NCI-H2227 treated with DMSO at 0.1 percent for 48 hours (cell line): ENCODE data around the gene PERP.
"Not testable (repeated sequence)": the region's sequence is repeated elsewhere in the genome, so short reads cannot be mapped to it uniquely, and the experiment has no call there.

ENCODE experiments used
- DNase-seq: peaks from one replicate; lab custom pipeline; 2025; lab: John Stamatoyannopoulos, UW

The PERP gene

DNA sequence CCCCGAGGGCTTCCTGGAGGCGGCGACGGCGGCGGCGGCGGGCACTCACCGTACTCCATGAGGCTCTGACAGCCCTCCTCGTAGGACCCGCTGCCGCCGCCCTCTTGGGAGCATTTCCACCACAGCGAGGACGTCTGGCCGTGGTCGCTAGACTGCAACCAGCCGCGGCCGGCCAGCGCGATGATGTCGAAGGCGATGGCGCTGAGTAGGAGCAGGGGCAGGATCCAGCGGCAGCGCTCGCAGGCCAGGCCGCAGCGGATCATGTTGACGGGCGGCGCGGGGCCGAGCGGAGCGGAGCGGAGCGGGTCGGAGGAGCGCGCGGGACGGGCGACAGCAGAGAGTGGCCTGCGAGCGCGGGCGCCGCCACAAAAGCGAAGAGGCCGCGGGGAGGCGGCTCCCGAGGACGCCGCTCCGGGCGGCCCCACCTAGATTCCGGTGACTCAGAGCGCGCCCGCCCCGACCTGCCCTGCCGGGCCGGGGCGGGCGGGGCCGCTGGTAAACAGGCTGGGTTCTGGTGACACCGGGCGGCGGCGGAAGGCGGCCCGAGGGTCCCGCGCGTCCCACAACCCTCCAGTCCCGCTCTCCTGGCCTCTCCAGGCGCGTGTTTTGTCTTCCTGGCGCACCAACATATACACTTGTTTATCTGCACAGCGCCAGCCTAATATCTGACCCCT is at the start of gene PERP:
Gene PERP (minus strand): TSS at position 342 of the 674 bp plus-strand sequence. CDS start 79 bp downstream, at position 263.
- no peak for DNase-seq

DNA sequence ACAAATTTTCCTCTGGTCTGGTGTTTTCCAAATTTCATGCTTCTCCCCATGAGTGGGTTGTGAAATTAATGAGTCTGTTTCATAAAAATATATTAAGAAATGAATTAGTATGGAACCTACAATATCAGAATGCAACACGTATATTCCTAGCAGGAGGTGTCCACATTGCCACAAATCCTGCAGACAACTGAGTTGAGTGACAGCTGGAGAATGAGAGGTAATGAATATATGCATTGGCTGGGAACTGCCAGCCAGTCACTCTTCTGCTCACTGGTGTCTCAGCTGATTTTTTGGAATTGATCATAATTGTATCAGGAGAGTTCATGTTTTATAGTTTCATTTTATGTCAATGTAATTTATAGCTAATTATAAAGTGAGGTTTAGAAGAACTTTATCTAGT is 48.2 kb upstream of the PERP start:
- no peak for DNase-seq

- DNase-seq = no peak
These were observed 39.3 kb upstream of the PERP start for GRCh38 chr6:138146544-138146943.

DNA sequence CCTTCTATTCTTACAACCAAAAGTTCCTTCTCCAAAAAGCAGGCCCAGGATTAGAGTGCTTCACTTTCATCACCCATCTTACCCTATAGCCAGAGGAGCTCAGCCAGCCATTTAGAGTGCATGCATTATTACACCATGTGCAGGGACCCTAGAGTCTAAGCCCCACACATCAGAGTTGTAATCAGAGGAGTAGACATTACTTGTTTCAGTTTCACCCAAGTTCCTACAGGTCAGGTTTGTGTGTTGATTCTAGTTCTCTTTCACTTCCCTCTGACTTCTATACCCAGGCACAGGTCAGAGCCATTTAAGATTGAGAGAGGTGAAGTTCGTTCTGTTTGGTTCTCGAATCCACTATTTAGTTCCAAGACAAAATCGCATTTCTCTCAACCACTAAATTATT is 38.2 kb upstream of the PERP start:
- no peak for DNase-seq

DNA sequence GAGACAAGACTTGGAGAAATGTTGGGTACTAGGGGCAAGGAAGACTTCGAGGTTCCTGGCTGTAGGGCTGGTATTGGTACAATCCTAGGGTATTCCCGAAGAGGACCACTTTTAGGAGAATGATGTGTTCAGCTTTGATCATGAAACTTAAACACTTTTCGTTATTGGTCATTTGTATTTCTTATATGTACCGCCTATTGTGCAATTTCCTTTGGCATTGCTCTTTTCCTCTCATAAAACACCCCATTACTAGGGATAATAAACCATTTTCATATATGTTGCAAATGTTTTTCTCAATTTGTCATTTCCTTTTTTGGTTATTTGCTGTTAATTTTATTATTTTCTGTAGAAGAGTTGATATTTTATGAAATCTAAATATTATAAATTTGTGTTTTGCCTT is 35.6 kb upstream of the PERP start:
- no peak for DNase-seq

GRCh38 chr6:138129190-138129589 is 22.0 kb upstream of the PERP start:
- no peak for DNase-seq

GRCh38 chr6:138128096-138128495 is 20.9 kb upstream of the PERP start:
- no peak for DNase-seq

GRCh38 chr6:138124096-138124495 is 16.9 kb upstream of the PERP start:
- no peak for DNase-seq

- no peak for DNase-seq
These were observed 12.8 kb upstream of the PERP start for GRCh38 chr6:138119976-138120375.

- DNase-seq = not testable (repeated sequence)
These were observed 12.0 kb upstream of the PERP start for GRCh38 chr6:138119229-138119628.

DNA sequence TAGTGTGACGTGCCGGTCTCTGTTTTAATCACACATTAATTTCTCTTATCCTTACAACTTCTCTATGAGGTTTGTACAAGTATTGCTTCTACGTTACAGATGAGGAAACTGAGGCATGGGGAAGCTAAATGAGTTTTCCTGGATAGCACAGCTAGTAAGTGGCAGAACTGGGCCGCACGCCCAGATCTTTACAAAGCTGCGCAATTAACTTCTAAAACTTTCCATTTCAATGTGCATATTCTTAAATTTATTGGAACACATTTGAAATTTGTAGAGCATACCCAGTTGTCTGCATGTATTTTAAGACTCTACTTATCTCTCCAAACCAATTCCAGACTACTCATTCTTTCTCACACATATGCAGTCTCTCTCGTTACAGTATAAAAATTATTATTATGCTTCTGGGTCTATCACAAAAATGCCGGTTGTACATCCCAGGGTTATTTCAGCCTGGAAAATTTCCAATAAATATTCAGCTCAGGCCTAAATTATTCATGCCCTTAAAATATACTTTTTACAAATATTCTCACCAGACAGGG is 10.2 kb upstream of the PERP start:
- DNase-seq = no peak

DNA sequence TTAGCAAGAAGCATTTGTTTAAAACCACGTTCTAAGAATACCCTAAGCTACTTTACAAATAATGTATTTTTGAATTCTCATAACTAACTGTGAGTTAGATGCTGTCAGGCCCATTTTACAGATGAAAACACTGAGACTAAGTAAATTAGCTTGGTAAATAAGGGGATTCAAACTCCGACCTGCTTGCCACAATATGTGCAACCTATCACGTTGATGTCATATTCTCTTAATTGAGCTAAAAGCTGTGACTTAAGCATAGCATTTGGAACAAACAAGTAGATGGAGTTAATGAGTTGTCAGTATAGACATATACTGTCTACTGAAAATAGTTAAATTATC is 9.4 kb upstream of the PERP start:
- no peak for DNase-seq

DNA sequence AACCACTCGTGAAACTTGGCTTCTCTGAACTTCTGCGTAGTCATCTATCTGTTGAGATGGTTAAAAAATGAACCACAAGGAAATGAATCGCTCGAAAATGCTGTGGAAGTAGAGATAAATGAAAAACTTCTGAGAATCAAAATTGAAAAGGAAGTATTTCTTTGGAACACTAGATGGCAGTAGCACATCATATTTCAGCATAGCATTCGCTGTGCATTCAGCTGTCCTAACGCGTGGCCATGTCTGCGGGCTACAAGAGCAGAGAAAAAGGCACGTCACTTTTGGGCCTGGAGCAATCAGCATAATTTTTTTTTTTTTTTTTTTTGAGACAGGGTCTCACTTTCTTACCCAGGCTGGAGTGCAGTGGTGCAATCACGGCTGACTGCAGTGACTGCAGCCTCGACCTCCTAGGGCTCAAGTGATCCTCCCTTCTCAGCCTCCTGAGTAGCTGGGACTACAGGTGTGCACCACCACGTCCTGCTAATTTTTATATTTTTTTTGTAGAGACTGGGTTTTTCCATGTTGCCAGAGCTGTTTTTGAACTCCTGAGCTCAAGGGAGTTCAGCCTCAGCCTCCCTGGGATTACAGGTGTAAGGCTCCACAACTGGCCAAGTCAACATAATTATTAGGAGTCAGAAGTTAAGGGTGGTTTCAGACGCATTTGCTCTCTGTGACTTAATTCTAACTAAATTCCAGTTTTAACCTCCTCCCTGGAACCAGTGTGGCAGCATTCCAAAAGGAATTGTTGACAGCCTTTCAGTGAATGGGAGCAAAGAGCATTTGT is 8.8 kb upstream of the PERP start:
- peak; percentile 15 for DNase-seq

DNA sequence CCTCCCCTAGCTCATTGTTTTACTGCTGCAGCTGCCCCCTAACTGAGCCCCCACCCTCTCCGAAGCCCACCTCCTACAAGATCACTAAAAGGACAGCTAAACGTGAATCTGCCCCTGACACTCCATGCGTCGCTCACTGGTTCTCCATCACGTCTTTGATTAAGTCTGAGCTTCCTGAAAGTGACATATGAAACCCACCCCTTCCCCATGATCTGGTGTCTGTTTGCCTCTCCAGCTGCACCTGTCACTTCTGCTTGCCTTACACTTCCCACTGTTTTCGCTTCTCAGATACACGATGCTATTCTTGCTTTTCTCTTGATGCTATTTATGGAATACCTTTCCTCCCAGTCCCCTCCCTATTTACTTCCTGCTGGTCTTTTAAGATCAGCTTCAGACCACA is 8.0 kb upstream of the PERP start:
- no peak for DNase-seq

DNA sequence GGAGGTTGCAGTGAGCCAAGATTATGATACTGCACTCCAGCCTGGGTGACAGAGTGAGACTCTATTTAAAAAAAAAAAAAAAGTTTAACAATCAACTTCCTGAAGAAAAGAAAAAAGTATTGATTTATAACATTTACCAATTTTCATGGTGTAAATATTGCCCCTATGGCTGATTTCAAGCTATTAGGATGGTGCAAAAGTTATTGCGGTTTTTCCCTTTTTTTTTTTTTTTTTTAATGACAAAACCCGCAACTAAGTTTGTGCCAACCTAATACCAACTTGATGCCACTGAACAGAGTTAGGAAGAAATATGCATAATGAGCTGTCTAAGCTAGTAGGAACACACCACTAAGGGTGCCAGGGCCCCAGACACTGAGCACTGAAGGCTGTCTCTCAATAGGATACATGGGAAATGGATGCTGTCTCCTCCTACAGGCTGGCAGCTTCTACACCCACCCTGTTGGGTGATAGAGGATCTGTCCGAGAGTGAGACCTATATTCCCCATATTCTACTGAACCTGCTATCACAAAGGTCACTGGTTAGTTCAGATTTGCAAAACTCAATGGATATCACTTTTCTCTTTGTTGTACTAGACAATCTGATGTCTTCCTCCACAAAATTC is 6.5 kb upstream of the PERP start:
- DNase-seq = no peak

- no peak for DNase-seq
These were observed 3.0 kb upstream of the PERP start for GRCh38 chr6:138110229-138110628.

DNA sequence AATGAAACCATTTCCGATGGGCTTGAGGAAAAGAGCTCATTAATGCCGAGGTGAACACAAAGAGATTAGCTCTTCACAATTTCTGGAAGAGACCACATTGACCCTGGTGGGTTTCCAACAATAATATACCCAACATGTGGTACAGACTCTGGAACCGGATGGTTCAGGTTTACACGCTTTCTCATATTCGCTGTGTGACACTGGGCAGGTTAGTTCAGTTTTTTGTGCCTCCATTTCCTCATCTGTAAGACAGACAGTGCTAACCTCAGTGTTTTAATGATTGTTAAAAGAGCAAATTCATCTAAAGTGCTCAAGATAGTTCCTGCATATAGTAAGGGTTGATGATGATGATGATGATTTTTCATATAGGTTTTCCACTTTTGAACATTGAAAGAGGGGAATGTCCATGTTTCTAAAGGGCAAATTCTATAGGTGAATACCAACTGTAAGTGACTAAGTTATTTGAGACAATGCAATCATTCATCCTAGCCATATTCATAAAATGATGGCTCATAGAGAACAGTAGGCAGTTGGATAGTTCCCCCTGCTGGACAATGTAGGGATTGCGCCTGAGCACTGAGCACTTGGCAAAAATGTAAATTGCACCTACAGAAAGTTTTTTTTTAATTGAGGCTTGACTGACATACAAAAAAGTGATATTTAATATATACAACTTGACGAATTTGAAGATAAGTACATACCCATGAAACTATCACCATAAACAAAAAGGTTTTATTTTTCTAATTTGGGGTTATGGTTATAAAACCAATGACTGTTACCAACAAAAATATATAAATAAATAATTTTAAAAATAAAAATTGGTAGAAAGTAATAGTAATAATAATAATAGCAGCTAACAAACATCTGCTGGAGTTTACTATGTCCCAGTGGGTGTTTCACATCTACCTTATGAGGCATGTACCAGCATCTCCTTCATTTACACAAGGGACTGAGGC is 2.1 kb upstream of the PERP start:
- DNase-seq = no peak

DNA sequence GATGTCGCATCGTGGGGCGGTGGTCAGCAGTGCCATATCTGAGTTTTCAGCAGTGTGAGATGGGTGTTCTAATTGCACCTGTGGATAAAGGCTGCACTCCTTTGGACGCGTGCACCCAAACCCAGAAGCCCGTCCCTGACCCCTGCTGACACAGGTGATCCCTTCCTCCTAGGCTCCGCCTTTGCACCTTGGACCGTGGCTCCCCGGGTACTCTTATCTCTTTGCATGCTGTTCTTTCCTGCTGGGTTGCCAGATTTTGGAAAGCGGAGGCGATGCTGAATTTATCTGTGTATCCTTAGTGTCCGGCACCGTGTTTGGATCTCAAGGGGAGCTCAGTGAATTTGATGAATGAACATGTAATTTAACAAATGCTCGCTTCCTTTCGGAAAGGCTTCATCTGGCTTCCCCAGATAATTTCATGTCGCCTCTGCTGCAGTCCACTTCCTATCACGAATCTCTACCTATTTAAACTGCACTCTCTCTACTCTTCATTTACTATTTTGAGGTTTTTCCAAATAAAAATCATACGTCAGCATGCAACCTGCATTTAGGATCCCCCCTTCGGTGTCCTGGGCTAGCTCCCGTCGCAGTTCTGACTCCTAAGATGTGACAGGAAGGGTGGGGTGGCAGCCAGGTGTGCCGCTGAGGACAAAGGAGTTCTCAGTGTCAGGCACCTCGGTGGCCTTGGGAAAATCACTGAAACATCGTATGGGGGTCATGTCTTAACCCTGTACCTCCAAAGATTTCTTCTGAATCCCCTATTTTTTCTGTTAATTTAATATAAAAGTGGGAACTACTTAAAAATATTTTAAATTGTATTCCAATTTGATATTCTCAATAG is 753 bp upstream of the PERP start:
- no peak for DNase-seq

DNA sequence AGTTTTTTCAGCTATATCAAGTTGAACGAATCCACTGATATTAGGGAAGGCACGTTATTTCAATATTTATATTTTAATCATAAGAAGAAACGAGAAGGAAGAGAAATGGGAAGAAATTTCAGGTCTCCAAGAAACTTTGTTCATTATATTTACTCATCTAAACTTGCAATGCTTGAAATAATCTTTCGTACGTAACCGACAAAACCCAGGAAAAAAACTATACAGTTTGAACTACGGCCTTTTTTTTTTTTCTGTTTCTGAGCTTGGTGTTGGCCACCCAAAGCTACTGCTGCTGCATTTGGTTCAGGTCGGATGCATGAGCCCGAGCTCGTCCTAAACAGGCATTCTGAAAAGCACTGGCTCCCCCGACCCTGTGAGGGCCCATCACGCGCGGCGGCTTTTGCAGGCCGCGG is 548 bp downstream of the PERP start:
- DNase-seq = no peak

DNA sequence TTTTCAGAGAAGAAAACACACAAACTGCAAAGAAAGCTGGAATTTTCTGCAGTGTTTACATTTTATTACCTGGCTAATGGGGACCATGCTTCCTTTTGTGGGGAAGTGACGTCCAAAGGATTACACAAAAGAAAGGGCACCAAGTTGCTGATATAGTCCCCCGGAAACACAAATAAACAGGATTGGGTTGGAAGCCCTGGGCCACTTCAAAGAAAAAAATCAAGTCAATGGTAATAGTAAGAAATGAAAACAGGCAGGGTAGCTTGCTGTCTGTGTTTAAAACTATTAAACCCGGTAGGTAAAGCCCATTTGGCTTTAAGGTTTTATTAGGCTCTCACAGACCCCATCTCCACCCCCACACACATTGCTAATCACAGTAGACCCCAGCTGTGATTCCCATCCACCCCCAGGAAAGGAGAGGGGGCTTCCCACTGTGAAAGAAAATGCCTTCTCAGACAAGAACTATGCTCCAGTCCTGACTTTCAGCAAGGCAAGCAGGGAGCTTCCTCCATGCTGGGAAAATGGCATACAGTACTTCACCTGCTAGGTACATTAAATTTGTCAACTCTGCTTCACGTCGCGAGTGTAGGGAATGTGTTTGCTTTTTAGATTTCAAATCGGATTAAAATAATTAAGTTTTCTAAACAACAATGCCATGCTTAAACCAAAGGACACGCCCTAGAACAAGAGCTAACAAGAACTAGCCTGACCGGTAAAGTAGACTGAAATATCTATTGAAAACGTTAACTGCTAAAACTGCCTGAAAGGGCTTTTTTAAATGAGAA is 1.1 kb downstream of the PERP start:
- no peak for DNase-seq
